Hepatocyte (in vitro differentiated cells): ENCODE data around the gene TPSAB1. TPM values are rescaled to one million over a fixed set of nuclear protein-coding genes. Genes with fewer than 3 reads are reported as not detected.

Source experiments
- DNase-seq: peaks from one replicate; pipeline ENCODE4 v3.0.0-alpha.2; 2016; ENCODE audit warnings: low spot score
- H2AFZ ChIP-seq: fragments of 200-600 bp; sonication (generic); 2 replicates; pipeline ENCODE4 v1.6.0; 2016; ENCODE audit warnings: antibody characterized with exemption, mild to moderate bottlenecking
- H3K27ac ChIP-seq: fragments of 200-600 bp; sonication (generic); 2 replicates; pipeline ENCODE4 v1.5.1; 2016; ENCODE audit warnings: mild to moderate bottlenecking
- H3K27me3 ChIP-seq: fragments of 200-600 bp; sonication (generic); 2 replicates; pipeline ENCODE4 v1.6.1; 2016
- H3K36me3 ChIP-seq: fragments of 200-600 bp; sonication (generic); replicated peaks from 2 replicates; pipeline ENCODE4 v1.5.1; 2016; ENCODE audit warnings: low read depth; ENCODE audit not compliant: insufficient read depth
- H3K4me1 ChIP-seq: fragments of 200-600 bp; sonication (generic); 2 replicates; pipeline ENCODE4 v1.5.1; 2016; ENCODE audit warnings: mild to moderate bottlenecking, moderate library complexity; ENCODE audit not compliant: insufficient read depth
- H3K4me2 ChIP-seq: fragments of 200-600 bp; sonication (generic); 2 replicates; pipeline ENCODE4 v1.6.0; 2016
- H3K4me3 ChIP-seq: fragments of 200-600 bp; sonication (generic); 2 replicates; pipeline ENCODE4 v1.5.1; 2016; ENCODE audit warnings: mild to moderate bottlenecking
- H3K79me2 ChIP-seq: fragments of 200-600 bp; sonication (generic); 2 replicates; pipeline ENCODE4 v1.6.0; 2017; ENCODE audit warnings: mild to moderate bottlenecking
- H3K9me2 ChIP-seq: fragments of 200-600 bp; sonication (generic); replicated peaks from 2 replicates; pipeline ENCODE4 v1.6.0; 2017; ENCODE audit warnings: mild to moderate bottlenecking; ENCODE audit not compliant: insufficient read depth
- H3K9me3 ChIP-seq: fragments of 200-600 bp; sonication (generic); 2 replicates; pipeline ENCODE4 v1.5.1; 2016; ENCODE audit warnings: low read depth, mild to moderate bottlenecking
- H4K20me1 ChIP-seq: fragments of 200-600 bp; sonication (generic); 2 replicates; pipeline ENCODE4 v1.6.0; 2016; ENCODE audit warnings: mild to moderate bottlenecking; ENCODE audit not compliant: insufficient read depth, poor library complexity, severe bottlenecking
- EZH2 ChIP-seq: fragments of 200-600 bp; sonication (generic); IDR thresholded peaks from 2 replicates; pipeline ENCODE4 v1.6.1; 2016; ENCODE audit warnings: antibody characterized with exemption, mild to moderate bottlenecking, borderline replicate concordance
- EZH2phosphoT487 ChIP-seq: fragments of 200-600 bp; sonication (generic); IDR thresholded peaks from one replicate; pipeline ENCODE4 v1.6.1; 2018; ENCODE audit warnings: antibody characterized with exemption, mild to moderate bottlenecking, low read depth, moderate library complexity; ENCODE audit not compliant: unreplicated experiment, severe bottlenecking
- WGBS: methylation state at CpG from one replicate; pipeline ENCODE4 v1.1.6; 2016; ENCODE audit warnings: low lambda C conversion rate; ENCODE audit errors: missing lambda C conversion rate; 5-methylcytosine and 5-hydroxymethylcytosine counted together
- polyA plus RNA-seq: library from polyadenylated mRNA; unstranded; fragments of >200 nt; fragmentation: Nextera tagmentation; extraction: Ambion mirVana; gene quantifications from 2 replicates; pipeline ENCODE4 v1.2.1, GENCODE V29; 2016
- total RNA-seq: library from RNA; depleted of rRNA; stranded (reverse); fragments of >200 nt; gene quantifications from 2 replicates; pipeline ENCODE4 v1.2.3, GENCODE V29; 2014
- TF ChIP-seq, protein P1 (sequence below): fragments of 200-600 bp; sonication (generic); IDR thresholded peaks from 2 replicates; pipeline ENCODE4 v1.5.1; 2016; ENCODE audit warnings: antibody characterized with exemption, mild to moderate bottlenecking; ENCODE audit not compliant: poor library complexity

Gene TPSAB1
- total and polyA plus RNA-seq, 2 experiments from 2014 or later: not detected

GRCh38 chr16:1277617-1278282 is 37.2 kb downstream of the TPSAB1 start:
- H4K20me1 ChIP-seq: no peaks in the 10 kb centered on the region
- no peak overlapping the region for H3K4me2 ChIP-seq
- DNase-seq: no peak
- H3K4me3 ChIP-seq: no peak overlapping the region
- H3K4me1 ChIP-seq: peaks cover 6% of the 10 kb centered on the region
- H3K79me2 ChIP-seq: no peaks in the 10 kb centered on the region
- WGBS: 83% methylated on average over 17 of the region's 21 CpGs
- no peaks in the 10 kb centered on the region for H3K9me3 ChIP-seq
- no peaks in the 10 kb centered on the region for H3K36me3 ChIP-seq
- no peaks in the 10 kb centered on the region for H3K27me3 ChIP-seq
- no peak for TF ChIP-seq EZH2
- TF ChIP-seq EZH2phosphoT487: no peak
- TF ChIP-seq, protein P1, sequence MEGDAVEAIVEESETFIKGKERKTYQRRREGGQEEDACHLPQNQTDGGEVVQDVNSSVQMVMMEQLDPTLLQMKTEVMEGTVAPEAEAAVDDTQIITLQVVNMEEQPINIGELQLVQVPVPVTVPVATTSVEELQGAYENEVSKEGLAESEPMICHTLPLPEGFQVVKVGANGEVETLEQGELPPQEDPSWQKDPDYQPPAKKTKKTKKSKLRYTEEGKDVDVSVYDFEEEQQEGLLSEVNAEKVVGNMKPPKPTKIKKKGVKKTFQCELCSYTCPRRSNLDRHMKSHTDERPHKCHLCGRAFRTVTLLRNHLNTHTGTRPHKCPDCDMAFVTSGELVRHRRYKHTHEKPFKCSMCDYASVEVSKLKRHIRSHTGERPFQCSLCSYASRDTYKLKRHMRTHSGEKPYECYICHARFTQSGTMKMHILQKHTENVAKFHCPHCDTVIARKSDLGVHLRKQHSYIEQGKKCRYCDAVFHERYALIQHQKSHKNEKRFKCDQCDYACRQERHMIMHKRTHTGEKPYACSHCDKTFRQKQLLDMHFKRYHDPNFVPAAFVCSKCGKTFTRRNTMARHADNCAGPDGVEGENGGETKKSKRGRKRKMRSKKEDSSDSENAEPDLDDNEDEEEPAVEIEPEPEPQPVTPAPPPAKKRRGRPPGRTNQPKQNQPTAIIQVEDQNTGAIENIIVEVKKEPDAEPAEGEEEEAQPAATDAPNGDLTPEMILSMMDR: no peak
- H3K9me2 ChIP-seq: no peaks in the 10 kb centered on the region
- H3K27ac ChIP-seq: no peak overlapping the region
- H2AFZ ChIP-seq: no peak overlapping the region

- Histone ChIP-seq H3K79me2 (no peaks in the 10 kb centered on the region), H3K9me2 (no peaks in the 10 kb centered on the region), H3K27ac (no peak overlapping the region), H3K4me2 (no peak overlapping the region), H3K9me3 (no peaks in the 10 kb centered on the region), H3K36me3 (no peaks in the 10 kb centered on the region), H3K4me1 (peaks cover 6% of the 10 kb centered on the region), H2AFZ (no peak overlapping the region), H4K20me1 (no peaks in the 10 kb centered on the region), H3K27me3 (no peaks in the 10 kb centered on the region), H3K4me3 (no peak overlapping the region)
- 21% methylated on average over 18 of the region's 18 CpGs for WGBS
- TF ChIP-seq, protein P1: no peak
- TF ChIP-seq EZH2phosphoT487 (no peak), EZH2 (no peak)
- no peak for DNase-seq
Observed at GRCh38 chr16:1278477-1278876, 38.0 kb downstream of the TPSAB1 start.

GRCh38 chr16:1279081-1279944 is 38.8 kb downstream of the TPSAB1 start:
- Histone ChIP-seq H3K4me1 (peaks cover 6% of the 10 kb centered on the region), H3K9me3 (no peaks in the 10 kb centered on the region), H4K20me1 (no peaks in the 10 kb centered on the region), H3K4me2 (no peak overlapping the region), H2AFZ (no peak overlapping the region), H3K27me3 (no peaks in the 10 kb centered on the region), H3K27ac (no peak overlapping the region), H3K9me2 (no peaks in the 10 kb centered on the region), H3K4me3 (no peak overlapping the region), H3K36me3 (no peaks in the 10 kb centered on the region), H3K79me2 (no peaks in the 10 kb centered on the region)
- DNase-seq: no peak
- 86% methylated on average over 26 of the region's 30 CpGs for WGBS
- TF ChIP-seq EZH2phosphoT487 (no peak), EZH2 (no peak)
- TF ChIP-seq, protein P1: no peak
